GM21529 (cell line): ENCODE results near the gene TMC4.
"Not testable (repeated sequence)": the region's sequence is repeated elsewhere in the genome, so short reads cannot be mapped to it uniquely, and the experiment has no call there.

Experiments
- ATAC-seq: cut with Tn5 transposase; IDR thresholded peaks from one replicate; pipeline ENCODE4 v1.9.1; 2021; ENCODE audit not compliant: unreplicated experiment

Gene TMC4

DNA sequence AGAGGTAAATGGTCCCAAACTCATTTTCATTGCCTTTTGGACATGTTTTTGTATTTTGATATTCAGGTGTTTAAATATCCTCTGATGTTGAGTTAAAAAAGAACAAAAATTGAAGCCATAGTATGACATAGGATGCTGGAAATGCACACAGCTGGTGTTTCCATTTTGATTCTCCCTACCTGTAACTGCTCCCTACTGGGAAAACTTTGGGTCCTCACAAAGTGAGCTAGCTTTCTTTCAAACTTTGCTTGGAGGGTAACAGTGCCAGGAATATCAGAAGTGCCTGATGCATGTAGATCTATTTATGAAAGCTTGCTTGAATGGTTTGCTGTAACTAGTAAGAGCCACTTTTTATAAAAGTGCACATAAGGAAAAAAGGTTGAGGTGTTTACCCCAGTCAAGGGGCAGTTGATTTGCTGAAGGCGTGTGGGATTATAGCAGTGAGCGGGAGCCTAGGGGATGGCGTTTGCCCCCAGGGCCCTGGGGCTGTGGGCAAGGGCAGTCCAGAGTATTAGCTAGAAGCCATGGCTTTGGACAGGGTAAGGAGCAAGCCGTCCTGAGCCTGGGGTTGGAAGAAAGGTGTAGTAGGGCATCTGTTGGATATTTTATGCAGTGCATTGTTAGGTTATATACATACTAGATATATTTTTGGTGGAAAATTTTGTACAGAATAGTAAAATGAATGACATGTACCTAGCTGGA lies 32.0 kb upstream of the TMC4 start:
- no peak for ATAC-seq

GRCh38 chr19:54203151-54203611 lies 30.2 kb upstream of the TMC4 start:
- no peak for ATAC-seq

GRCh38 chr19:54201980-54202379 lies 29.0 kb upstream of the TMC4 start:
- no peak for ATAC-seq

DNA sequence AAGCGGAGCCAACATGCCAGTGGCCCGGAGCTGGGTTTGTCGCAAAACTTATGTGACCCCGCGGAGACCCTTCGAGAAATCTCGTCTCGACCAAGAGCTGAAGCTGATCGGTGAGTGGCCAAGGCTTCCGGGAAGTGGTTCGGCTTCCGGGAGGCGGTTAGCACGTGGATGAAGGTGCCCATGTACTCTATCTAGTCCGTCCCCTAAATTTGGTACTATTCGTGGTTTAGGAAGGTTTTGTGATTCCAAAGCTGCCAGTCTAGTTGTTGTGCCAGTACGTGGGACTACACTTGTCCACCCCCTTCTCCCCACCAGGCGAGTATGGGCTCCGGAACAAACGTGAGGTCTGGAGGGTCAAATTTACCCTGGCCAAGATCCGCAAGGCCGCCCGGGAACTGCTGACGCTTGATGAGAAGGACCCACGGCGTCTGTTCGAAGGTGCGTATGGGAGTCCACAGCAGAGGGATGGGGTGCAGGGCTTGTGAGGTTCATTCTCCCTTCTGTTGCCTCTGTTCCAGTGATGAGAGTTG lies 28.3 kb upstream of the TMC4 start:
- no peak for ATAC-seq

- no peak for ATAC-seq
Observed at GRCh38 chr19:54199401-54199800, 26.4 kb upstream of the TMC4 start.

GRCh38 chr19:54197121-54197520 lies 24.2 kb upstream of the TMC4 start:
- ATAC-seq: no peak

GRCh38 chr19:54196536-54196935 lies 23.6 kb upstream of the TMC4 start:
- ATAC-seq: no peak

DNA sequence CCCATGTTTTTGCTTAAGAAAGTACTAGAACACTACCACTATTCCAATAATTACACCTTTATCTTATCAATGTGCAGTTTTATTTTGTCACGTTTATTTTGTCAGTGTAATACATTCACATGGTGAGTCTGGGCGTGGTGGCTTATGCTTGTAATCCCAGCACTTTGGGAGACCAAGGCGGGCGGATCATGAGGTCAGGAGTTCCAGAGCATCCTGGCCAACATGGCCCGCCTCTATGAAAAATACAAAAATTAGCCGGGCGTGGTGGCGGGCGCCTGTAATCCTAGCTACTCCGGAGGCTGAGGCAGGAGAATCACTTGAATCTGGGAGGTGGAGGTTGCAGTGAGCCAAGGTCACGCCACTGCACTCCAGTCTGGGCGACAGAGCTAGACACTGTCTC lies 21.5 kb upstream of the TMC4 start:
- not testable (repeated sequence) for ATAC-seq

DNA sequence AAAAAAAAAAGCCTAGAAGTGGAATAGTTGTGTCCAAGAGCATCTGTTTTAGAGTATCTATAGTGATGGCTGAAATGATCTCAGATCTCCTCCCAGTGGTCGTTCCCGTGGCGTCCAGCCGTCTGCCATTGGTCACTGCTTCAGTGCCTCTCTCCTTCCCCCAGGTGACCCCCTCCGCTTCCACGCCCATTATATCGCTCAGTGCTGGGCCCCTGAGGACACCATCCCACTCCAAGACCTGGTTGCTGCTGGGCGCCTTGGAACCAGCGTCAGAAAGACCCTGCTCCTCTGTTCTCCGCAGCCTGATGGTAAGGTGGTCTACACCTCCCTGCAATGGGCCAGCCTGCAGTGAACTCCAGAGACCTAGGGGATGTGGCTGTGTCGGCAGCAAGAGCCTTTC lies 20.1 kb upstream of the TMC4 start:
- no peak for ATAC-seq

GRCh38 chr19:54191811-54192453 lies 19.0 kb upstream of the TMC4 start:
- no peak for ATAC-seq

DNA sequence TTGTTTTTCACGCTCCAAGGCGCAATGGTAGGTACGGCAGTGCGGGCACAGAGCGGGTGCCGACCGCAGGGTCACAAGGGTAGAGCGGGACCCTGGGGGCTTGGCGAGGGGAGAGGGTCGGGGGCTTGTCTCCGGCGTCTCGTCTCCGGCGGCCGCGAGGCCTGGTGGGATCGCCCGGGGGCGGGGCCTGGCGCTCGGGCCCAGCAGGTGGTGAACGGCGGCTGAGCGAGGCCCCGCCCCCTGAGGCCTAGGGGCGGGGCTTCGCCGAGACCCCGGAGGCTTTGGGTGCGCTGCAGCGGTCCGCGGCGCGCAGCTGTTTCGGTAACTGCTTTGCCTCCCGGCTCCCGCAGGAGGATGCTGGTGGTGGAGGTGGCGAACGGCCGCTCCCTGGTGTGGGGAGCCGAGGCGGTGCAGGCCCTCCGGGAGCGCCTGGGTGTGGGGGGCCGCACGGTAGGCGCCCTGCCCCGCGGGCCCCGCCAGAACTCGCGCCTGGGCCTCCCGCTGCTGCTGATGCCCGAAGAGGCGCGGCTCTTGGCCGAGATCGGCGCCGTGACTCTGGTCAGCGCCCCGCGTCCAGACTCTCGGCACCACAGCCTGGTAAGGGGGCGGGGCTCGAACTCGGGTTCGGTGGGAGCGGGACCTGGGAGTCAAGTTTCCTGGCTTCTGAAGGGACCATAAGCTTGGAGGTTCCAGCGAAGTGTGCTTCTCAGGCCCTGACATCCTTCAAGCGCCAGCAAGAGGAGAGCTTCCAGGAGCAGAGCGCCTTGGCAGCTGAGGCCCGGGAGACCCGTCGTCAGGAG lies 18.3 kb upstream of the TMC4 start, which contains the start of gene TSEN34:
Gene TSEN34 (plus strand): TSS at position 298 of the 800 bp plus-strand sequence. CDS start 57 bp downstream, at position 355.
- peak; percentile 29 for ATAC-seq

DNA sequence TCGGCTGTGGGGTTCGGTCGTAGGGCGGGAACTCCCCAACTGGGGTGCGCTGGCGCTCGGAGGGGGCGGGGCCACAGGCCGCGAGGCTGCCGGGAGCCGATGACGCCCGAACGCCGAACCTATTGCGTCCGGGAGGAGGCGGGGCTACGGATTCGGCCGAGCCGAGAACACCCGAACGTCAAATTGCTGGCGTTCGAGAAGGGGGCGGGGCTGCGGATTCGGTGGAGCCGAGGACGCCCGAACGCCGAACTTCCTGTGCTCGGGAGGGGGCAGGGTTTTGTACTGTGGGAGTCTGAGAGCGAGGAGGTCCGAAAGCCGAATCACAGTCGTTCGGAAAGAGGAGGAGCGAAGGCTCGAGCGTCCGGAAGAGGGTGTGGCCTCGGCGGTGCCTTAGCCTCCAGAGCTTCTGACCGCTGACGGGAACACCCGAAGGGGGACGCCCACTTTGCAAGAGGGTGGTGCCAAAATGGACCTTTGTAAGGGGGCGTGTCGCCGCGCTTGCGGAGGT lies 17.6 kb upstream of the TMC4 start:
- ATAC-seq: peak; percentile 43

- peak; percentile 47 for ATAC-seq
Observed at GRCh38 chr19:54189735-54190502, 17.0 kb upstream of the TMC4 start.

GRCh38 chr19:54189145-54189734 lies 16.3 kb upstream of the TMC4 start, which contains the start of gene MBOAT7:
TSS of gene MBOAT7 (minus strand) at chr19:54189580. CDS start at chr19:54188508, 1,072 bp downstream.
- ATAC-seq: peak; percentile 17

DNA sequence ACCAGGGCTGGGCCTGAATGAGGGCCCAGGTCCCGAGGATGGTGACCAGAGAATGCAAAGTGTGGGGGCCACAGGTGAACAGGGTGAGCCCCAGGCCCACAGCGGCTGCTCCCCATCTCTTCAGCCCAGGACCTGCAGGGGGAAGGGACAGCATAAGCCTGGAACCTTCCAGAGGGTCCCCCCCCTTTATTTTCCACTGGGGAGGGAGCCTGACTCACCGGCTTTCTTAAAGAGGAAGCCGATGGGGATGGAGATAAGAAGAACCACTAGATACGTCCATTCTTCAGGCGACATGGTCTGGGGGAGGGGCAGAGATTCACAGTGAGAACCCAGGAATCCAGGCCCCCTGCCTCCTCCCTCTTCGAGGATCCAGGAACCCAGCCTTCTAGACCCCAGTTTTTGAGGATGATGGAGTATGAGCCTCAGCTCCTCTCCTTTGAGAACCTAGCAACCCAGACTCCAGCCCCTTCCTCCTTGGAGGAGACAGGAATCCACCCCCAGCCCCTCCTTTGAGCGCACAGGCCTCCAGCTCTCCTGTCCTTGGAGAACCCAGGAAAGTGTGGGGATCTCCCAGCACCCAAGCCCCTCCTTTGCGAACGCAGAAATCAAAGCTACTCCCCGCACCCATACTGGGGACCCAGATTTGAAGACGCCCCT lies 15.4 kb upstream of the TMC4 start:
- no peak for ATAC-seq

DNA sequence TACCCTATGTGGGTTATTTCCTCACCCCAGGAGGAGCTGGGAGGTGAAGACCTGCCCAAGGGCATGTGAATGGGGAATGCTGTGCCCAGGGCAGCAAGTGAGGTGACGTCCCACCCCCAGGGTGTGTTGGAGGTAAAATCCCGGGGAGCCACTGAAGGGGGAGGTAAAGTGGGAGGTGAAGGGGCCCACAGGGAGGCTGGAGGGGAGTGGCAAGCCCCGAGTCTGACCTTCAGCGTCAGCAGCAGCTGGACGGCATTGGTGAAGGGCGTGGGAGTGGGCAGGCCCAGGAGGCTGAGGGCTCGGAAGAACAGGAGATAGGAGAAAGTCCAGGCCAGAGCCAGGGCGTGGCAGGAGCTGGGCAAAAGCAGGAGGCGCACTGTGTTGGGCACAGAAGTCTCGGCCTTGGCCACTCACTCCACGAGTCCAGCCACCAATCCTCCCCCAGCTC lies 14.0 kb upstream of the TMC4 start:
- no peak for ATAC-seq

DNA sequence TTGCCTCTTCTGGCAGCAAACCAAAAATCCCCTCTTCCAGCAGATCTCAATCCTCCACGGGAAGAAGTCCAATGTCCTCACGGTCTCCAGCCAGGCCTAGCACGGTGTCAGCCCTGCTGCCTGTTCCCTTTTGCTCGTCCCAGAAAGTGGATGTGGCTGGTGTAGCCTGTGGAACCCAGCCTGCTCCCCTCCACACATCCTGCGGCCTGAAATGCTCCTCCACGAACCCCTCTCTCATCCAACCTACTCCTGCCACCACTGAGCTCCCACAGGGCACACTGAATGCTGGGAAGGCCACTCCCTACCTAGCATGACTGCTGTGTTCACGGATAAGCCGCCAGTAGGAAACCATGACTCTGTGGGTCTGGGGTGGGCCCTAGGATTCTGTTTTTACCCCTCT lies 13.4 kb upstream of the TMC4 start:
- no peak for ATAC-seq

DNA sequence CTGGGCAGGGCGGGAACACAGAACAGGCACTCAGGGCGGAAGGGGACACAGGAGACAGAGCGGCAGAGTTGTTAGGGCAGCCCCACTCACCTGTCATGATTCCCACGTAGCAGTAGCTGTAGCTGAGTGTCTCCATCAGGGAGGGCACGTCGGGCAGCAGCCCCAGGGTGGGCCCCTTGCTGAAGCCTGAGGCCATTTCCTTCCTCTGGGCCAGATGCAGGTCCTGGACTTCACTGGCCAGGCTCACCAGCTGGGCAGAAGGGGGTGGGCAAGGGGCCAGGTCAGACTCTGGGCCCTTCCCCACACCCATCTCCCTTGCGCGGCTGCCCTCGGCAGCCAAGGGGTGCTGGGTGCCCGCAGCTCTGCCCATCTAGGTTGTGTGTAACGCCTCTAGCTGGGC lies 10.5 kb upstream of the TMC4 start:
- ATAC-seq: no peak

DNA sequence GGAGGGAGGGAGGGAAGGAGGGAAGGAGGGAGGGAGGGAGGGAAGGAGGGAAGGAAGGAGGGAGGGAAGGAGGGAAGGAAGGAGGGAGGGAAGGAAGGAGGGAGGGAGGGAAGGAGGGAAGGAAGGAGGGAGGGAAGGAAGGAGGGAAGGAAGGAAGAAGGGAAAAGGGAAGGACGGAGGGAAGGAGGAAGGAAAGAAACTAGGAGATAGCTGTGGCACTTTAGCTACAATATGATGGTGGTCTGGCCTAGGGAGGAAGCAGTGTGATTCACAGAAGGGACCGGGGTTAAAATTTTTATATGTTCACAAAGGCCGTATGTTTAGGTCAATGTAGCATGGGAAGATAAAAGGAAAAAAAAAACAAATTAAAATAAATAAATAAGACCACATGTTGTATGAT lies 8.9 kb upstream of the TMC4 start:
- not testable (repeated sequence) for ATAC-seq
